Measurements from ENCODE around the gene ABHD17A. TPM values are rescaled to one million over a fixed set of nuclear protein-coding genes. Genes with fewer than 3 reads are reported as not detected.

The ABHD17A gene
- total and polyA plus RNA-seq, 5 donors: 64.4 to 96.0 (median 70.8) TPM

GRCh38 chr19:1863328-1863637 lies 22.0 kb downstream of the ABHD17A start, which contains the start of gene KLF16:
Gene KLF16, minus strand, starts transcription at chr19:1863579. Its CDS starts 82 bp downstream, at chr19:1863497.
- WGBS: under 1% methylated on average over 54 of the region's 63 CpGs
- no peaks in the 10 kb centered on the region for H3K9me3 ChIP-seq (ENCODE audit: control insufficient read depth, low read length)
- H3K4me1 ChIP-seq (ENCODE audit: control insufficient read depth, insufficient read depth, low read length): peaks cover 11% of the 10 kb centered on the region
- peak within 1 kb of the TSS; percentile 95 for H3K4me3 ChIP-seq (ENCODE audit: low read length)
- intact Hi-C loops (cut with DNase I): loop anchor here in 1 of 4 donors (10.0 kb wide), 1 partner anchor 212 kb away; no protein-coding TSS in a partner anchor
- peak within 1 kb of the TSS; percentile 69 for H3K27ac ChIP-seq (ENCODE audit: low read length)
- no peak for DNase-seq
- H3K27me3 ChIP-seq (ENCODE audit: control insufficient read depth, insufficient read depth): no peaks in the 10 kb centered on the region
- ATAC-seq: no peak

- no peak for ATAC-seq
- H3K27ac ChIP-seq (ENCODE audit: low read length): peak overlapping the region; percentile 61
- no peaks in the 10 kb centered on the region for H3K9me3 ChIP-seq (ENCODE audit: control insufficient read depth, low read length)
- WGBS: under 1% methylated on average over 109 of the region's 109 CpGs
- DNase-seq: peak in 2 of 3 donors; percentile 80 to 85
- intact Hi-C loops (cut with DNase I): loop anchor here in 1 of 4 donors (10.0 kb wide), 1 partner anchor 212 kb away; no protein-coding TSS in a partner anchor
- H3K27me3 ChIP-seq (ENCODE audit: control insufficient read depth, insufficient read depth): no peaks in the 10 kb centered on the region
- H3K4me1 ChIP-seq (ENCODE audit: control insufficient read depth, insufficient read depth, low read length): peaks cover 11% of the 10 kb centered on the region
- peak overlapping the region; percentile 95 for H3K4me3 ChIP-seq (ENCODE audit: low read length)
Measured at GRCh38 chr19:1862424-1863327, 22.6 kb downstream of the ABHD17A start.

- Histone ChIP-seq H3K27ac (ENCODE audit: low read length) (no peak overlapping the region), H3K4me1 (ENCODE audit: control insufficient read depth, insufficient read depth, low read length) (peaks cover 11% of the 10 kb centered on the region), H3K4me3 (ENCODE audit: low read length) (peak overlapping the region; percentile 95), H3K9me3 (ENCODE audit: control insufficient read depth, low read length) (no peaks in the 10 kb centered on the region), H3K27me3 (ENCODE audit: control insufficient read depth, insufficient read depth) (no peaks in the 10 kb centered on the region)
- DNase-seq (no peak), ATAC-seq (no peak)
- 10% methylated on average over 21 of the region's 21 CpGs for WGBS
- intact Hi-C loops (cut with DNase I): loop anchor here in 1 of 4 donors (10.0 kb wide), 1 partner anchor 213 kb away; no protein-coding TSS in a partner anchor
Measured at GRCh38 chr19:1862068-1862423, 23.2 kb downstream of the ABHD17A start.

- intact Hi-C loops (cut with DNase I): loop anchor here in 1 of 4 donors (10.0 kb wide), 1 partner anchor 213 kb away; no protein-coding TSS in a partner anchor
- Histone ChIP-seq H3K27me3 (ENCODE audit: control insufficient read depth, insufficient read depth) (no peaks in the 10 kb centered on the region), H3K4me3 (ENCODE audit: low read length) (peak overlapping the region; percentile 95), H3K9me3 (ENCODE audit: control insufficient read depth, low read length) (no peaks in the 10 kb centered on the region), H3K4me1 (ENCODE audit: control insufficient read depth, insufficient read depth, low read length) (peaks cover 11% of the 10 kb centered on the region), H3K27ac (ENCODE audit: low read length) (no peak overlapping the region)
- ATAC-seq (no peak), DNase-seq (peak in 2 of 3 donors; percentile 55 to 67)
- WGBS: 37% methylated on average over 23 of the region's 23 CpGs
Measured at GRCh38 chr19:1861599-1862031, 23.7 kb downstream of the ABHD17A start.

- Histone ChIP-seq H3K9me3 (ENCODE audit: control insufficient read depth, low read length) (no peaks in the 10 kb centered on the region), H3K4me1 (ENCODE audit: control insufficient read depth, insufficient read depth, low read length) (peaks cover 11% of the 10 kb centered on the region), H3K27ac (ENCODE audit: low read length) (no peak overlapping the region), H3K4me3 (ENCODE audit: low read length) (no peak overlapping the region), H3K27me3 (ENCODE audit: control insufficient read depth, insufficient read depth) (no peaks in the 10 kb centered on the region)
- ATAC-seq (no peak), DNase-seq (peak in 2 of 3 donors; percentile 32 to 64)
- intact Hi-C loops (cut with DNase I): loop anchor here in 1 of 4 donors (10.0 kb wide), 1 partner anchor 214 kb away; no protein-coding TSS in a partner anchor
- WGBS: 61% methylated on average over 28 of the region's 28 CpGs
Measured at GRCh38 chr19:1860821-1861598, 24.3 kb downstream of the ABHD17A start.

- ATAC-seq: no peak
- no peaks in the 10 kb centered on the region for H3K27me3 ChIP-seq (ENCODE audit: control insufficient read depth, insufficient read depth)
- no peaks in the 10 kb centered on the region for H3K9me3 ChIP-seq (ENCODE audit: control insufficient read depth, low read length)
- intact Hi-C loops (cut with DNase I): loop anchor here in 1 of 4 donors (10.0 kb wide), 1 partner anchor 215 kb away; no protein-coding TSS in a partner anchor
- 23% methylated on average over 32 of the region's 32 CpGs for WGBS
- H3K4me1 ChIP-seq (ENCODE audit: control insufficient read depth, insufficient read depth, low read length): peaks cover 11% of the 10 kb centered on the region
- no peak overlapping the region for H3K4me3 ChIP-seq (ENCODE audit: low read length)
- no peak overlapping the region for H3K27ac ChIP-seq (ENCODE audit: low read length)
- DNase-seq: peak; percentile 77 to 89 (median 86)
Measured at GRCh38 chr19:1860042-1860775, 25.1 kb downstream of the ABHD17A start.

GRCh38 chr19:1859331-1859781 lies 25.9 kb downstream of the ABHD17A start:
- H3K27ac ChIP-seq (ENCODE audit: low read length): no peak overlapping the region
- DNase-seq: peak in 1 of 3 donors; percentile 68
- ATAC-seq: no peak
- no peak overlapping the region for H3K4me3 ChIP-seq (ENCODE audit: low read length)
- H3K27me3 ChIP-seq (ENCODE audit: control insufficient read depth, insufficient read depth): no peaks in the 10 kb centered on the region
- peaks cover 11% of the 10 kb centered on the region for H3K4me1 ChIP-seq (ENCODE audit: control insufficient read depth, insufficient read depth, low read length)
- no peaks in the 10 kb centered on the region for H3K9me3 ChIP-seq (ENCODE audit: control insufficient read depth, low read length)
- WGBS: 57% methylated on average over 18 of the region's 18 CpGs
- intact Hi-C loops (cut with DNase I): no loop called here

GRCh38 chr19:1858412-1859081 lies 26.7 kb downstream of the ABHD17A start:
- 67% methylated on average over 10 of the region's 10 CpGs for WGBS
- H3K4me3 ChIP-seq (ENCODE audit: low read length): no peak overlapping the region
- ATAC-seq (no peak), DNase-seq (peak in 1 of 3 donors; percentile 56)
- no peak overlapping the region for H3K27ac ChIP-seq (ENCODE audit: low read length)
- H3K4me1 ChIP-seq (ENCODE audit: control insufficient read depth, insufficient read depth, low read length): peaks cover 11% of the 10 kb centered on the region
- intact Hi-C loops (cut with DNase I): no loop called here
- no peaks in the 10 kb centered on the region for H3K27me3 ChIP-seq (ENCODE audit: control insufficient read depth, insufficient read depth)
- no peaks in the 10 kb centered on the region for H3K9me3 ChIP-seq (ENCODE audit: control insufficient read depth, low read length)

- Histone ChIP-seq H3K9me3 (ENCODE audit: control insufficient read depth, low read length) (no peaks in the 10 kb centered on the region), H3K27ac (ENCODE audit: low read length) (peak overlapping the region; percentile 50), H3K4me1 (ENCODE audit: control insufficient read depth, insufficient read depth, low read length) (peaks cover 11% of the 10 kb centered on the region), H3K4me3 (ENCODE audit: low read length) (no peak overlapping the region), H3K27me3 (ENCODE audit: control insufficient read depth, insufficient read depth) (no peaks in the 10 kb centered on the region)
- intact Hi-C loops (cut with DNase I): no loop called here
- DNase-seq (peak in 1 of 3 donors; percentile 67), ATAC-seq (no peak)
- WGBS: 61% methylated on average over 16 of the region's 16 CpGs
Measured at GRCh38 chr19:1857648-1858326, 27.5 kb downstream of the ABHD17A start.
